DOHH2 (cell line): Measurements from ENCODE around the gene TRMT13.

Experiments used
- CTCF ChIP-seq: fragments of 200-600 bp; sonication (generic); IDR thresholded peaks from one replicate; pipeline ENCODE4 v1.5.1; 2014; ENCODE audit warnings: antibody characterized with exemption, mild to moderate bottlenecking, low read depth, low read length; ENCODE audit not compliant: poor library complexity, severe bottlenecking
- EZH2phosphoT487 ChIP-seq: fragments of 200-600 bp; sonication (generic); IDR thresholded peaks from 2 replicates; pipeline ENCODE4 v1.6.1; 2017; ENCODE audit warnings: borderline replicate concordance, mild to moderate bottlenecking, antibody characterized with exemption, low read length, moderate library complexity, mixed read lengths

GRCh38 chr1:100100202-100100601 lies 32.8 kb upstream of the TRMT13 start:
- no peak for TF ChIP-seq CTCF
- no peak for TF ChIP-seq EZH2phosphoT487
